NOMO-1 treated with dmso at 0.1 percent for 144 hours (cell line): ENCODE measurements around the gene CDC25A.

ENCODE experiments used
- DNase-seq: peaks from one replicate; lab custom pipeline; 2025; ENCODE audit not compliant: unreplicated experiment; lab: John Stamatoyannopoulos, UW

Gene CDC25A

GRCh38 chr3:48196611-48197010 lies 8.4 kb upstream of the CDC25A start:
- no peak for DNase-seq

DNA sequence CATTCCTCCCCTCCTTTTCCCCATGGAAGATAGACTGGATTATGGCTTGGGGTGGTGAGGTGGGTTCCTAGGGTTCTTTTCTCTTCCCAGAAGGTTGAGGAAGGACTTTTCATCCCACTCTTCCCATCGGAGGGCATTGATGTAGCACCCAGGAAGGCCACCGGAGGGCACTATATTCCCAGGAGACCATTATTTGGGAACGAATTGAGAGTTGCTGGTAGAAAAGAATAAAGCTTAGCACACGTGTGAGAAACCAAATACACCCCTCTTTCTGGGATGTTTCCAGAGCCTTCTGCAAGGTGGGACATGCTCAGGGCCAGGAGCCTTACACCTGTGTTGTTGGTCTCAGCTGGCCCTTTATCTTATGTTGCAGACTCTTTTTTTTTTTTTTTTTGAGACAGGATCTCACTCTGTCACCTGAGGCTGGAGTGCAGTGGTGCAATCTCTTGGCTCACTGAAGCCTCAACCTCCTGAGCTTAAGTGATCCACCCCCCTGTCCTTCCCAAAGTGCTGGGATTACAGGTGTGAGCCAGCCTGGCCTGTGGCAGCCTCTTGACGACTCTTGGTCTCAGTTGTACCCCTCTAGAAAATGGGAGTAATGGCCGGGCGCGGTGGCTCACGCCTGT lies 6.3 kb upstream of the CDC25A start:
- DNase-seq, result no peak

DNA sequence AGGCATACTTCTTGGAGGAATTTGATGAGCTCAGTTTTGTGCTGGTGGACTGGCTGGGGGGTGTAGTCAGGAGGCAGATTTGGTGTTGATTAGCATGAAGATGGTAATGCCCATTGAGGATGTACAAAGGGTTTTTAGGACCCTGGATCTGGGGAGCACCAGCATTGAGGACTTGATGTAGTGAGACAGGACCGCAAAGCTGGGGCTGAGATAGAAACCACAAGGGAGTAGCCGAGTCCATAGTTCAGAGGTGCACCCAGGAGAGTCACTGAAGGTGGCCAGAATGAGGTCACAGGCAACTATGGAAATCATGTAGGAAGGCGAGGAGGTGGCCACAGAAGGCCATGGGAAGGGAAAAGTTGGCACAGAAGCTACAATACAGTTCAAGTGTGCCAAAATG lies 2.7 kb upstream of the CDC25A start:
- DNase-seq, result no peak

DNA sequence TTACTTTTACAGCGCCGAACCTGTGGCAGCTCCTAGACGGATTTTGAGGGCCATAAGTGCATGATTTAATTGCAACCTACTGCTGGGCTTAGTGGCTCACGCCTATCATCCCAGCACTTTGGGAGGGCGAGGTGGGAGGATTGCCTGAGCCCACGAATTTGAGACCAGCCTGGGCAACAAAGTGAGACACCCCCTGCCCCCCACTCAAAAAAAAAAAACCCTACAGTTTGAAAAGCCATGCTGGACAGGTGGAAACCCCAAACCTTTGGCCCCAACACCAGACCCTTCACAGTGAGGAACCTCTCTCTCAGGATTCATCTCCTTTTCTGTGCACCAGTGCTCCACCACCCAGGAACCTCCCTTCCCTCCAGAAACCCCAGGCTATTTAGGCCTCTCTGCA lies 1.1 kb upstream of the CDC25A start:
- DNase-seq, result no peak

GRCh38 chr3:48187579-48188265 lies 495 bp downstream of the CDC25A start:
- DNase-seq, result no peak

GRCh38 chr3:48187301-48187578 lies 977 bp downstream of the CDC25A start:
- no peak for DNase-seq

DNA sequence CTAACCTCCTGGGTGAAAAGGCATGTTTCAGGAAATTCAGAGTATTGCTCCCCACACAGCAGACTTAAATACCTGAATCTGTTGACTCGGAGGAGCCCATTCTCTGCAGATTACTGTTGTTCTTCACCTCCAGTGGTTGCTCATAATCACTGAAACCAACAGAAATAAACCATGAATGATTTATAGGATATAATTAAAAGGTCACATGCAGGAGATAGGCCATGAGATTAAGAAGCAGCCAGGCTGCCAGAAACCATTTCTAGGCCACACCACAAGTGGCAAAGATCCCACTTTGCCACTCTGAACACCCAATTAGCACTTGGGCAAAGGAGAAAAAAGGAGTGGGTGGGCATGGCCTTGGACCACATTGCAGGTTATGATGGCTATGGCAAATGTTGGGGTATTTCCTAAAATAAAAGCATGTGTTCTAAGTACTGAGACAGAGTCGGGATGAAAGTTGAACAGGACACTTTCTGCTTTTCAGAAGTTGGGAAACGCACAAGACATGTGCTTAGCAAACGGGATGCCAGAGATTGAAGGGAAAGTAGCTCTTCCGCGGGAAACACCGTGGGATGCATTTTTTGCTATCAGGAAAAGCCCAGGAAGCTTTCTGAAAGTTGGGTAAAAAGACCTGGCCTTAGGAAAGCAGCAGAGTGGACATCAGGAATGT lies 1.5 kb downstream of the CDC25A start:
- no peak for DNase-seq

- DNase-seq, result no peak
These were observed 3.1 kb downstream of the CDC25A start for GRCh38 chr3:48185129-48185528.

DNA sequence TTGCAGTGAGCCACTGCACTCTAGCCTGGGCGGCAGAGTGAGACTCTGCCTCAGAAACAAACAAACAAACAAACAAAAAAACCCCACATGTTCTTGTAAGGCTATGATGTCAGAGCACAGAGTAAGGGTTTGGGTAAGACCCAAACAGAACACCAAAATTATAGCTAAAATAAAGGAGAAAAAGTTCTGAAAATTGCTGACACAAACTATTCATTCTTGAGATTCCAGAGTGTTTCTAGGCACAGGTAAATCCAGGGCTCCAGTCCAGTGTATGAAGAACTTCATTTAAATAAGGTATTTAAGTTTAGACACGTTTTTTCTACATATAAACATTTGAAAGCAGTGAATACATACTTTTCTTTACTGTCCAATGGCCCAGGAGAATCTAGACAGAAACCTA lies 3.9 kb downstream of the CDC25A start:
- DNase-seq, result no peak

DNA sequence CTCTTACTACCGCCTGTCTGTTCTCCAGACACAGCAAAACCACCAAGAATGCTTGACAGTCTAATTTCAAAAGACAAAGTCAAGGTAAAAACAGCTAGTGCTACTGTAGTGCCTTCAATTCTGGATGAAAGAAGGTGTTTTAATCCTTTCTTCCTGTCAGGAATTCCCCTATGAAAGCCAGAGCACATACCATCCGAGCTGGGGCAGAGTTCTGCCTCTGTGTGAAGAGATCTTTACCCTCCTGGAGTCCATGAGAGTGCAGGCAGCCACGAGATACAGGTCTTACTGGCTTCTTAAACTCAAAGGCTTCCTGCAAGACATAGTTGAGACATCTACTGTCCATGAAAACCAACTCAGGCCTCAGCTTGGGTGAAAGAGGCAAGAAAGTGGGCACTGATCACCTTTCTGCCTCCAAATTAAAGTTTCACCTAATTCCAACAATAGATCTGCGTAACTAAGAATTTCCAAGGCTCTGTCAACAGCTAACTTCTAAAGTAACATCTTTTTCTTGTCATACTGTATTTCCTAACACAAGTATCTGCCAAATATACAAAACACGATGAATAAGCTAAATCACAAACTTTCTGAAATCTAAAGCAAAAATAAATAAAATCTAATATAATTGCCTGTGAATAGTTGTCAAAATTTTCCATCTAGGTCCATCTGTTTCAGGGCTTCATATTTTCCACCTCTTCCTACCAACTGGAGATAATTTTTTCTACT lies 7.5 kb downstream of the CDC25A start:
- no peak for DNase-seq

DNA sequence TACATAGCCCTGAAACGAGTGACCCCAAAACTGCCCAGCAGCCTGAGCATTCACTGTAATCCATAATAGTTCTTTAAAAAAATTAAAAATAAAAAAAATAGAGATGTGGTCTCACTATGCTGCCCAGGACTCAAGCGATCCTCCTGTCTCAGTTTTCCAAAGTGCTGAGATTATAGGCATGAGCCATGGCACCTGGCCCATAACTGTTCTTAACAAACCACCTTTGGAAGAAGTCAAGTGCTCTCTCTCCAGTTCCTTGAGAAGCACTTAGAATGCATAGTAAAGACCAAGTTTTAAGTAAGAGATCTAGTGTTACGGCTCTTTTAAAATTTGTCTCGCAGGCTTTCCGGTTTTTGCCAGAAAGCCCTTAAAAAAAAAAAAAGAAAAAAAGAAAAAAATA lies 8.2 kb downstream of the CDC25A start:
- DNase-seq, result no peak

DNA sequence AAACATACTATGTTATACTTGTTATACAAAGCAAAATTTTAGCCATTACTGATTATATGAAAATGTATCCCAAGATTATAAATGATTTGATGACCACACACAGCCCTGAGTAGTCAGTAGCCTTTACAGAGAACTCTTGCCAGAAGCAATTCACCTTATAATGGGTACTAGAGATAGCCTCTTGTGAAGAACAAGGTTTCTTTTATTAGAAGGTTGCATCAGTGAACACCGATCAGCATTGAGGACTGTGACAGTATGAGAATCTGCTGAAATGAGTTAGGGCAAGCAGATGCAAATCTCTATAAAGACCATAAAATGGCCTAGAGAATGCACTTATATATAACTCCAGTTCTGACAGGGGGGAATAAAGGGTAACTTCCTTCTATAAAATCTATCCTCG lies 10.1 kb downstream of the CDC25A start:
- no peak for DNase-seq

DNA sequence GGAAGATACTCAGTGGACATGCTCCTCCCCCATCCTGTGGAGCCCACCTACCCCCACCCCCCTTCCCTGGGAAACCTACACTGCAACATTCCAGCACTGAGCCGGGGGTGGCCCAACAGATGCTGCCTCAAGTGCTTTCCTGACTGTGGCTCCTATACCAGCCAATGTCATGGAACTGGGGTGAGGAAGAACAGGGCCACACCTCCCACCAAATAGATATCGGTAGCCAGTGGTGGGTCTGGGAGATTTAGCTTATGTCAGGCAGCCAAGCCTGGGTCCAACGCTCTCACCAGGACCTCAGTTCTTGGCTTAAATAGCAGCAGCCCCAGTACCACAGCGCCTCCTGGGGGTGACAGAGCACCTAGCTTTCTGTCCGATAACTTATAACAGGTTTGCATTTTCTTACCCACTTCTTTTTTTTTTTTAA lies 30.3 kb downstream of the CDC25A start:
- peak; percentile 14 for DNase-seq

DNA sequence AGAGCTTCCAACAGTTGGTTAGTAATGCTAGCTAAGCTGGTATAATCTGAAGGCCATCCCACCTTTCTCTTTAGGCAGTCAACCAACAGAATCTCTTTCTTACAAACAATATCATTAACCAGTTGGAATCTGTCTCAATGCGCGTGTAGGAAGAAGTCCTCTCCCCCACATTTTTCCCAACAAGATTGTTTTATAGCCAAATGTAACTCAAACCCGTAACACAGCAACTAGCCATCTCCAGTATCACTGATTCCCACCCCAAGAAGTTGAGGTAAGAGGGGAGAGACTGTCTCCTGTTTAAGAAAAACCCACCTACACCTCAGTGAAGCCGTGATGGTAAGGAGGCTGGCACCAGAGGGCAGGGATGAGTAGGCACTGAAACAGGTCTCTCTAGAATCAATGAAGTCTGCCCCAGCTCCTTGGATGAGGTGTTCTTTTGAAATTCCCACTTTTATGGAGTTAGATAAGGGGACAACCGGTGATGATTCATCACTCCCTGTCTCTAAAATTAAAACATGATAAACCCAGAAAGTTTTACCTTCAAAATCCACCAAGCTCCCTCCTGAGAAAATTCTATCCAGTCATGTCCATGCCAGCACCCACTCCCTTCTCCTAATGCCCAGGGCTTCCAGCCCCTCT lies 30.9 kb downstream of the CDC25A start:
- no peak for DNase-seq

DNA sequence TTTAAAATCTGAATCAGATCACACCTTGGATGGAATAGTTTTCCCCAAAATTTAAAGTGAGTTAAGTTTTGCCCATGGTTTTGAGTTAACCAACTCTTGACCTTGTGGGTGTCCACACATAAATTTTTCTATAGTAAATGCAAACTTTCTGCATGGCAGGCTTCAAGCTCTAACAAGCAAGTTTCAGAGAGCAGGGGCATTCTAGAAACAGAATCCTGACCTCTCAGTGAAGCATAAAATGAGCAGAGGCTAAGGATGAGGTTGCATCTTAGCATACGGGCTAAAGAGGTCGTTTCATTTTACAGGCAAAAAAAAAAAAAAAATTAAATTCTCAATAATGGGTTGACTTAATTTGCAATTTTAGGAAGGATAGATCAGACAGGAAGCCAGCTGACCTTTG lies 32.1 kb downstream of the CDC25A start:
- DNase-seq, result no peak

DNA sequence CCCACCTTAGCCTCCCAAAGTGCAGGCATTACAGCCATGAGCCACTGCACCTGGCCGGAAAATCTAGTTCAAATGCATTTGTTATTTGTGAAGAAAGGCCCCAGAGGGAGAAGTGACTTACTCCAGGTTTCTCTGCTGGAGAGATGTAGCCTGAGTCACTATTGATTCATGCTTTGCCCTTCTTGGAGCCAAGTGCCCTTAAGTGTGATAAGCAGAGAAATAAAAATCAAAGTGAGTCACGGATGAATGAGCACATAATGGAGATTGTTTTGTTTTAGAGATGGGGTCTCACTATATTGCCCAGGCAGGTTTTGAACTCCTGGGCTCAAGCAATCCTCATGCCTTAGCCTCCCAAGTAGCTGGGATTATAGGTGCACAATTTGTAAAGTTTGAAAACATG lies 33.1 kb downstream of the CDC25A start:
- no peak for DNase-seq

GRCh38 chr3:48151807-48152427 lies 36.3 kb downstream of the CDC25A start:
- no peak for DNase-seq

- no peak for DNase-seq
These were observed 37.0 kb downstream of the CDC25A start for GRCh38 chr3:48151058-48151806.

GRCh38 chr3:48143992-48144391 lies 44.2 kb downstream of the CDC25A start:
- DNase-seq, result no peak

GRCh38 chr3:48143567-48143966 lies 44.6 kb downstream of the CDC25A start:
- DNase-seq, result no peak
